Keratinocyte (primary cell): ENCODE data around the gene CD63. TPM values are rescaled to one million over a fixed set of nuclear protein-coding genes. Genes with fewer than 3 reads are reported as not detected.

Source experiments
- DNase-seq: peaks from one replicate; pipeline ENCODE4 v3.0.0-alpha.2; 2011; ENCODE audit warnings: low read depth, missing footprints, low spot score
- FAIRE-seq: peaks from 2 replicates; lab custom pipeline; 2011; peaks lifted over from hg19 to GRCh38; lab: Jason Lieb, UNC
- H2AFZ ChIP-seq: 2 replicates; pipeline ENCODE4 v1.6.0; 2012; ENCODE audit warnings: low read length, control low read depth, inconsistent platforms; ENCODE audit not compliant: control insufficient read depth
- H3K27ac ChIP-seq: 2 replicates; pipeline ENCODE4 v1.5.1; 2011; ENCODE audit warnings: low read length; ENCODE audit not compliant: control insufficient read depth, insufficient read depth
- H3K27me3 ChIP-seq: 3 replicates; pipeline ENCODE4 v1.6.0; 2011; ENCODE audit warnings: low read length; ENCODE audit not compliant: control insufficient read depth, insufficient read depth; ENCODE audit errors: extremely low read depth
- H3K36me3 ChIP-seq, 2 experiments: 2 replicates in 1 of 2; 3 replicates in 1 of 2; pipeline ENCODE4 v1.5.1; 2011; ENCODE audit warnings: low read length in 2 of 2, mild to moderate bottlenecking in 1 of 2; ENCODE audit not compliant: control insufficient read depth in 2 of 2, insufficient read depth in 2 of 2; ENCODE audit errors: extremely low read depth in 1 of 2
- H3K4me1 ChIP-seq: 3 replicates; pipeline ENCODE4 v1.5.1; 2011; ENCODE audit warnings: low read length; ENCODE audit not compliant: control insufficient read depth, insufficient read depth; ENCODE audit errors: extremely low read depth
- H3K4me2 ChIP-seq: 3 replicates; pipeline ENCODE4 v1.6.0; 2011; ENCODE audit warnings: low read depth, low read length; ENCODE audit not compliant: control insufficient read depth, insufficient read depth; ENCODE audit errors: extremely low read depth
- H3K4me3 ChIP-seq, 3 experiments: fragments of 200-600 bp in 1 of 3; sonication (generic) in 1 of 3; 2 replicates in 2 of 3; 3 replicates in 1 of 3; pipeline ENCODE4 v1.5.1; 2011 to 2016; ENCODE audit warnings: low read length in 3 of 3, mild to moderate bottlenecking in 3 of 3, control low read depth in 2 of 3, inconsistent platforms in 1 of 3, low read depth in 1 of 3, mixed read lengths in 1 of 3, mixed run types in 1 of 3, moderate library complexity in 1 of 3; ENCODE audit not compliant: control insufficient read depth in 2 of 3, insufficient read depth in 2 of 3; ENCODE audit errors: extremely low read depth in 1 of 3
- H3K79me2 ChIP-seq: 2 replicates; pipeline ENCODE4 v1.6.0; 2012; ENCODE audit warnings: low read length; ENCODE audit not compliant: control insufficient read depth, insufficient read depth
- H3K9ac ChIP-seq: 3 replicates; pipeline ENCODE4 v1.6.0; 2011; ENCODE audit warnings: low read length; ENCODE audit not compliant: control insufficient read depth, insufficient read depth; ENCODE audit errors: extremely low read depth
- H3K9me1 ChIP-seq: 3 replicates; pipeline ENCODE4 v1.6.0; 2011; ENCODE audit warnings: low read length; ENCODE audit not compliant: control insufficient read depth, insufficient read depth; ENCODE audit errors: extremely low read depth
- H3K9me3 ChIP-seq: 2 replicates; pipeline ENCODE4 v1.5.1; 2012; ENCODE audit warnings: low read depth, low read length; ENCODE audit not compliant: control insufficient read depth
- H4K20me1 ChIP-seq: 3 replicates; pipeline ENCODE4 v1.6.0; 2011; ENCODE audit warnings: low read length; ENCODE audit not compliant: control insufficient read depth, insufficient read depth; ENCODE audit errors: extremely low read depth
- EZH2 ChIP-seq: IDR thresholded peaks from one replicate; pipeline ENCODE4 v1.6.1; 2012; ENCODE audit warnings: inconsistent platforms, mild to moderate bottlenecking, low read length, moderate library complexity
- dilution Hi-C: fragments of 300-500 bp; cut with MboI; formaldehyde crosslinking; loops from one replicate; pipeline ENCODE4 v1.7.0; 2020; ENCODE audit warnings: low sequenced_read_pairs; ENCODE audit not compliant: extremely low pct_ligation_motif_present
- polyA plus RNA-seq, 5 experiments: library from polyadenylated mRNA; depleted of rRNA in 3 of 5; stranded (reverse) in 3 of 5; stranded (forward) in 1 of 5; unstranded in 1 of 5; fragments of >200 nt; gene quantifications; 1 replicate in 1 of 5; 2 replicates in 3 of 5; 3 replicates in 1 of 5; pipeline versions ENCODE4 v1.2.1 to v1.2.3, GENCODE V29; 2011 to 2012; ENCODE audit warnings: missing spikeins in 2 of 5, low read depth in 1 of 5, low replicate concordance in 1 of 5
- TF ChIP-seq, protein P1 (sequence below), 3 experiments: IDR thresholded peaks in 1 of 3; conservative IDR thresholded peaks in 1 of 3; optimal IDR thresholded peaks in 1 of 3; 2 replicates in 2 of 3; 3 replicates in 1 of 3; pipeline versions ENCODE3 to v1.5.1; 2011; ENCODE audit warnings: low read length in 3 of 3, mild to moderate bottlenecking in 3 of 3, moderate library complexity in 2 of 3, control low read depth in 1 of 3, inconsistent platforms in 1 of 3; ENCODE audit not compliant: insufficient read depth in 2 of 3; ENCODE audit errors: extremely low read depth in 1 of 3

The CD63 gene
- polyA plus RNA-seq, 1 donor (not counting 4 experiments of a cell fraction or from before 2014, with no cell fraction given), result 749 TPM

DNA sequence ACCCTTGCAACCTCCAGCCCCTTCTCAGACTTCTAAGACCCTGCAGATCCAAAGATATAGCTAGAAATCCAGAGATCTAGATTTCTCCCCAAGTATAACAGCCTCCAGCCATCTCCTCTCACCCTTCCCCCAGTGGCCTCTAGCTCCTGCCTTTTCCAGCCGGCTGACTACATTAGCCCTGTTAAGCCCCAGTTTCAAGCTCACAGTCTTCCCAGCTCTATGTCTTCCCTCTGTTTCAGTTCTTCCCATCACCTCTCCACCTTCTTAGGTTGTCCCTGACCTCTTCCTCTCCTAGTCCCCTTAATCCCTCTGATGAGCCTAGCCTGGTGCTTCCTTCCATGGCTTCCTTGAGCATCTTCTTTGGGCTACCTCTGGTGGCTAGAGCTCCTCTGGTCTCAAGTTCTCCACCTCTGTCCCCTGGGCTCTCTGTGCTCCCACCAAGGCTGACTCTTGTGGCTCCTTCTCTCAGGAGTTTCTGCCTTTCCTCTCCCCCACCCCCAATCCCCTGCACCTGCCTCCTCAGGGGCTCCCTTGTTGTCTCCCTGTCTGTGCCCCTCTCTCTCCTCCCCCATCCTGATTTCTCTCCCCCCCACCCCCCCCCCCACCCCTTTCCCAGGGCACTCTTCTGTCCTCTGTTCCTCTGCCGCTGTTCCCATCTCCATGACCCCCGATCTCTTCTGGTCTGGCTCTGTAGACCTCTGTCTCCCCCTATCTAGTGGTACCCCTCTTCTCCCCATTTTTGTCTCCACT is 13.3 kb upstream of the CD63 start:
- Histone ChIP-seq H3K27ac (no peak overlapping the region), H4K20me1 (no peaks in the 10 kb centered on the region)
- dilution Hi-C loops, result no loop called here

DNA sequence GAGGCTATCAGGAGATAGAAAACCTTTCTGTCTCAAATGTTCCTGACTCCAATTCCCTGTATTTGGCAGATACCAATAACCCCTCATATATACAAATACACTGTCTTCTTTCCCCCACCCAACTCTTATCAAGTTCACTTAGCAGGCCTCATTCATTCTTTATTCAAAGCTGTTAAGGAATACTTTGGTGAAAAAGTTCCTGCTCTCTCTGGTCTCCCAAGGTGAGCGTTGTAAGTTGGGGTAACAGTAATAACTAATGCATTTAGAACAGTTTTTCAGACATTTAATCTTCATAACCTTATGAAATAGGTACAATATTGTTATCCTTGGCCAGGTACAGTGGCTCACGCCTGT is 10.2 kb upstream of the CD63 start:
- no peaks in the 10 kb centered on the region for H4K20me1 ChIP-seq
- H3K36me3 ChIP-seq, result no peaks in the 10 kb centered on the region
- no peaks in the 10 kb centered on the region for H3K9me3 ChIP-seq
- H3K4me2 ChIP-seq, result peak overlapping the region; percentile 81
- FAIRE-seq, result no peak
- no peak for TF ChIP-seq EZH2
- TF ChIP-seq, protein P1, sequence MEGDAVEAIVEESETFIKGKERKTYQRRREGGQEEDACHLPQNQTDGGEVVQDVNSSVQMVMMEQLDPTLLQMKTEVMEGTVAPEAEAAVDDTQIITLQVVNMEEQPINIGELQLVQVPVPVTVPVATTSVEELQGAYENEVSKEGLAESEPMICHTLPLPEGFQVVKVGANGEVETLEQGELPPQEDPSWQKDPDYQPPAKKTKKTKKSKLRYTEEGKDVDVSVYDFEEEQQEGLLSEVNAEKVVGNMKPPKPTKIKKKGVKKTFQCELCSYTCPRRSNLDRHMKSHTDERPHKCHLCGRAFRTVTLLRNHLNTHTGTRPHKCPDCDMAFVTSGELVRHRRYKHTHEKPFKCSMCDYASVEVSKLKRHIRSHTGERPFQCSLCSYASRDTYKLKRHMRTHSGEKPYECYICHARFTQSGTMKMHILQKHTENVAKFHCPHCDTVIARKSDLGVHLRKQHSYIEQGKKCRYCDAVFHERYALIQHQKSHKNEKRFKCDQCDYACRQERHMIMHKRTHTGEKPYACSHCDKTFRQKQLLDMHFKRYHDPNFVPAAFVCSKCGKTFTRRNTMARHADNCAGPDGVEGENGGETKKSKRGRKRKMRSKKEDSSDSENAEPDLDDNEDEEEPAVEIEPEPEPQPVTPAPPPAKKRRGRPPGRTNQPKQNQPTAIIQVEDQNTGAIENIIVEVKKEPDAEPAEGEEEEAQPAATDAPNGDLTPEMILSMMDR (optimal IDR thresholded peaks at IDR 0.05 in 1 of 3, IDR thresholded peaks at IDR 0.05 in 1 of 3, conservative IDR thresholded peaks at IDR 0.05 in 1 of 3; ENCODE audit: extremely low read depth in 1 of 3, insufficient read depth in 2 of 3, low read length in 3 of 3), result no peak
- peak overlapping the region in 1 of 3 experiments; percentile 75 for H3K4me3 ChIP-seq
- H2AFZ ChIP-seq, result no peak overlapping the region
- H3K4me1 ChIP-seq, result peaks cover 11% of the 10 kb centered on the region
- dilution Hi-C loops, result no loop called here
- no peak for DNase-seq
- no peaks in the 10 kb centered on the region for H3K9me1 ChIP-seq
- H3K27me3 ChIP-seq, result no peaks in the 10 kb centered on the region
- no peaks in the 10 kb centered on the region for H3K79me2 ChIP-seq
- H3K27ac ChIP-seq, result no peak overlapping the region
- H3K9ac ChIP-seq, result no peak overlapping the region

More for the DNA sequence above, 13.3 kb upstream of the CD63 start:
- FAIRE-seq (no peak), DNase-seq (no peak)
- TF ChIP-seq, protein P1 (optimal IDR thresholded peaks at IDR 0.05 in 1 of 3, IDR thresholded peaks at IDR 0.05 in 1 of 3, conservative IDR thresholded peaks at IDR 0.05 in 1 of 3; ENCODE audit: extremely low read depth in 1 of 3, insufficient read depth in 2 of 3, low read length in 3 of 3), result no peak
- no peak for TF ChIP-seq EZH2
- Histone ChIP-seq H2AFZ (peak overlapping the region; percentile 78), H3K4me3 (peak overlapping the region in 2 of 3 experiments; percentile 60 to 64), H3K4me1 (peaks cover 15% of the 10 kb centered on the region), H3K9ac (peak overlapping the region; percentile 20), H3K27me3 (no peaks in the 10 kb centered on the region), H3K79me2 (no peaks in the 10 kb centered on the region), H3K36me3 (no peaks in the 10 kb centered on the region), H3K9me1 (no peaks in the 10 kb centered on the region), H3K4me2 (peak overlapping the region; percentile 84), H3K9me3 (no peaks in the 10 kb centered on the region)
